ENCODE data around the gene OVCA2. TPM values are rescaled to one million over a fixed set of nuclear protein-coding genes. Genes with fewer than 3 reads are reported as not detected.

Gene OVCA2
- polyA plus RNA-seq, 1 donor (not counting 4 experiments of a cell fraction or from before 2014, with no cell fraction given): 41.2 TPM

DNA sequence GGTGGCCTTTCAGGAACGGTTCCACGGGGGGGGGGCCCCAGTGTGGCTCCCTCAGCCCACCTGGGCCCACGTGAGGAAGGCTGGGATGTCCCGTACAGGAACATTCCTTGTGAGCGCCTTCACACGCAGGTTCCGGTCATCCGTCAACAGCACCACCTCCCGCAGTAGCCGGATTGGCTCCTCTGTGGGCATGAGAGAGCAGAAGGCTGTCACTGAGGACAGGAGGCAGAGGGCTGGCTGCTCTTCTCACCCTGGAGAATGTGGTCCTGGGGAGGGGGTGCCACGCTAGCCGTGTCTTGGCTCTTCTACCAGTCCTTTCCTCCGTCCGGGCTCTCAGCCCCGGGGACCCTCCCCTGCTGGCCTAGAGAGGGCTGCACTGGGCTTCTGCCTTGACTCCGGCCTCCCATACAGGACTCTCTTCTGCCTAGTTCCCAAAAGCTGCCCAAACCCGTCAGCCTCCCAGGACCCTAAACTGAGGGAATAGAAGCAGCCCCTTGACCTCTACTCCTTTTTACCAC is 19.7 kb downstream of the OVCA2 start:
- no peak for FAIRE-seq
- TF ChIP-seq, protein P1, sequence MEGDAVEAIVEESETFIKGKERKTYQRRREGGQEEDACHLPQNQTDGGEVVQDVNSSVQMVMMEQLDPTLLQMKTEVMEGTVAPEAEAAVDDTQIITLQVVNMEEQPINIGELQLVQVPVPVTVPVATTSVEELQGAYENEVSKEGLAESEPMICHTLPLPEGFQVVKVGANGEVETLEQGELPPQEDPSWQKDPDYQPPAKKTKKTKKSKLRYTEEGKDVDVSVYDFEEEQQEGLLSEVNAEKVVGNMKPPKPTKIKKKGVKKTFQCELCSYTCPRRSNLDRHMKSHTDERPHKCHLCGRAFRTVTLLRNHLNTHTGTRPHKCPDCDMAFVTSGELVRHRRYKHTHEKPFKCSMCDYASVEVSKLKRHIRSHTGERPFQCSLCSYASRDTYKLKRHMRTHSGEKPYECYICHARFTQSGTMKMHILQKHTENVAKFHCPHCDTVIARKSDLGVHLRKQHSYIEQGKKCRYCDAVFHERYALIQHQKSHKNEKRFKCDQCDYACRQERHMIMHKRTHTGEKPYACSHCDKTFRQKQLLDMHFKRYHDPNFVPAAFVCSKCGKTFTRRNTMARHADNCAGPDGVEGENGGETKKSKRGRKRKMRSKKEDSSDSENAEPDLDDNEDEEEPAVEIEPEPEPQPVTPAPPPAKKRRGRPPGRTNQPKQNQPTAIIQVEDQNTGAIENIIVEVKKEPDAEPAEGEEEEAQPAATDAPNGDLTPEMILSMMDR (optimal IDR thresholded peaks at IDR 0.05 in 1 of 3, IDR thresholded peaks at IDR 0.05 in 1 of 3, conservative IDR thresholded peaks at IDR 0.05 in 1 of 3; ENCODE audit: extremely low read depth in 1 of 3, insufficient read depth in 2 of 3, low read length in 3 of 3): no peak
- TF ChIP-seq EZH2 (IDR thresholded peaks at IDR 0.05; ENCODE audit: low read length): no peak
- dilution Hi-C loops (cut with MboI; ENCODE audit: extremely low pct_ligation_motif_present, low sequenced_read_pairs): no loop called here
- Histone ChIP-seq H3K79me2 (ENCODE audit: control insufficient read depth, insufficient read depth, low read length) (peaks cover 5% of the 10 kb centered on the region), H4K20me1 (ENCODE audit: control insufficient read depth, extremely low read depth, insufficient read depth, low read length) (peaks cover 4% of the 10 kb centered on the region), H3K36me3 (ENCODE audit: control insufficient read depth in 2 of 2, extremely low read depth in 1 of 2, insufficient read depth in 2 of 2, low read length in 2 of 2) (peaks cover 17 to 22% of the 10 kb centered on the region in 2 experiments), H3K9me1 (ENCODE audit: control insufficient read depth, extremely low read depth, insufficient read depth, low read length) (no peaks in the 10 kb centered on the region), H3K4me2 (ENCODE audit: control insufficient read depth, extremely low read depth, insufficient read depth, low read depth, low read length) (no peak overlapping the region), H3K27ac (ENCODE audit: control insufficient read depth, insufficient read depth, low read length) (no peak overlapping the region), H2AFZ (ENCODE audit: control insufficient read depth, low read length) (no peak overlapping the region), H3K9me3 (ENCODE audit: control insufficient read depth, low read depth, low read length) (no peaks in the 10 kb centered on the region), H3K4me3 (ENCODE audit: control insufficient read depth in 2 of 3, extremely low read depth in 1 of 3, insufficient read depth in 2 of 3, low read depth in 1 of 3, low read length in 3 of 3) (no peak overlapping the region), H3K9ac (ENCODE audit: control insufficient read depth, extremely low read depth, insufficient read depth, low read length) (no peak overlapping the region), H3K4me1 (ENCODE audit: control insufficient read depth, extremely low read depth, insufficient read depth, low read length) (no peaks in the 10 kb centered on the region), H3K27me3 (ENCODE audit: control insufficient read depth, extremely low read depth, insufficient read depth, low read length) (peaks cover 2% of the 10 kb centered on the region)
- DNase-seq (ENCODE audit: low read depth, low spot score): no peak

DNA sequence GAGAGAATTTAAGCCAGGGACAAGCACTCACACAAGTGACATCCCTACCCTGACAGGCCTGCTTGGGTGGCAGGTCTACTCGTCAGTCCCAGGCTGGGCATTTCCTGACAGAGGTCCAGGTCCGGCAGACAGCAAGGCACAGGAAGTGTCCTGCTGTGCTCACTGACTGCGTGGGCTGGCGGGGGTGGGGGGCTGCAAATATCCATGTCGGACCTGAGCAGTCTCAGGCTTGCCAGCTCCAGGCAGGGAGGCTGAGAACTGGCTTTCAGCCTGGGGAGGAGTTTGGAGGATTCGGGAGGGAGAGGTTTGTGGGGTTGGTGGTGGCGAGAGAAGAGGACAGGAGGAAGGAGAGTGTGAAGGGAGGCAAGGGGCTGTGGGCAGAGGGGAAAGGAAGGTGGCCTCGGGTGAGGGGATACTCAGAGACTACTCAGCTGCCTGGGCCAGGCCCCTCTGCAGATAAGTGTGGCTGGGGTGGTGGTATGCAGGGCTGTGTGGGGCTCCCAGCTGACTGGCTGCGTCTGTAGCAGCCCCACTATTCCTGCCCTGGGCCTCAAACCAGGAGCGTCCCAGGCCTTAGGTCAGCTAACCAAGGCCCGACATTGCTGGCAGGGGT is 20.9 kb downstream of the OVCA2 start:
- DNase-seq (ENCODE audit: low read depth, low spot score): no peak
- Histone ChIP-seq H3K4me2 (ENCODE audit: control insufficient read depth, extremely low read depth, insufficient read depth, low read depth, low read length) (no peak overlapping the region), H4K20me1 (ENCODE audit: control insufficient read depth, extremely low read depth, insufficient read depth, low read length) (peaks cover 4% of the 10 kb centered on the region)

More for the DNA sequence above, 20.9 kb downstream of the OVCA2 start:
- no peaks in the 10 kb centered on the region for H3K9me3 ChIP-seq (ENCODE audit: control insufficient read depth, low read depth, low read length)
- H3K27ac ChIP-seq (ENCODE audit: control insufficient read depth, insufficient read depth, low read length): no peak overlapping the region
- no peaks in the 10 kb centered on the region for H3K4me1 ChIP-seq (ENCODE audit: control insufficient read depth, extremely low read depth, insufficient read depth, low read length)
- no peak overlapping the region for H2AFZ ChIP-seq (ENCODE audit: control insufficient read depth, low read length)
- H3K79me2 ChIP-seq (ENCODE audit: control insufficient read depth, insufficient read depth, low read length): peaks cover 3% of the 10 kb centered on the region
- TF ChIP-seq EZH2 (IDR thresholded peaks at IDR 0.05; ENCODE audit: low read length): no peak
- TF ChIP-seq, protein P1 (optimal IDR thresholded peaks at IDR 0.05 in 1 of 3, IDR thresholded peaks at IDR 0.05 in 1 of 3, conservative IDR thresholded peaks at IDR 0.05 in 1 of 3; ENCODE audit: extremely low read depth in 1 of 3, insufficient read depth in 2 of 3, low read length in 3 of 3): no peak
- H3K27me3 ChIP-seq (ENCODE audit: control insufficient read depth, extremely low read depth, insufficient read depth, low read length): no peaks in the 10 kb centered on the region
- FAIRE-seq: no peak
- no peak overlapping the region for H3K4me3 ChIP-seq (ENCODE audit: control insufficient read depth in 2 of 3, extremely low read depth in 1 of 3, insufficient read depth in 2 of 3, low read depth in 1 of 3, low read length in 3 of 3)
- H3K9ac ChIP-seq (ENCODE audit: control insufficient read depth, extremely low read depth, insufficient read depth, low read length): no peak overlapping the region
- no peaks in the 10 kb centered on the region for H3K9me1 ChIP-seq (ENCODE audit: control insufficient read depth, extremely low read depth, insufficient read depth, low read length)
- dilution Hi-C loops (cut with MboI; ENCODE audit: extremely low pct_ligation_motif_present, low sequenced_read_pairs): no loop called here
- H3K36me3 ChIP-seq (ENCODE audit: control insufficient read depth in 2 of 2, extremely low read depth in 1 of 2, insufficient read depth in 2 of 2, low read length in 2 of 2): peaks cover 20 to 28% of the 10 kb centered on the region in 2 experiments

Measured in keratinocyte (primary cell).